Activated CD4-positive, alpha-beta T cell treated with anti-CD3 and anti-CD28 coated beads, Interleukin-2, amount 50 U/mL, for 16 hours (primary cell): Measurements from ENCODE around the gene S100G.
"Not testable (repeated sequence)": the region's sequence is repeated elsewhere in the genome, so short reads cannot be mapped to it uniquely, and the experiment has no call there.

ENCODE experiments used
- DNase-seq: peaks from one replicate; pipeline ENCODE4 v3.0.0-alpha.2; 2020

Gene S100G

GRCh38 chrX:16649858-16650257 lies at the start of gene S100G:
Gene S100G (plus strand): TSS chrX:16650158. CDS start chrX:16651007, 849 bp downstream.
- DNase-seq = no peak

- no peak for DNase-seq
Measured at GRCh38 chrX:16601885-16602284, 48.1 kb upstream of the S100G start.

- not testable (repeated sequence) for DNase-seq
Measured at GRCh38 chrX:16603235-16603634, 46.7 kb upstream of the S100G start.

- DNase-seq = peak; percentile 18
Measured at GRCh38 chrX:16603822-16604221, 46.1 kb upstream of the S100G start.

GRCh38 chrX:16604337-16604736 lies 45.6 kb upstream of the S100G start:
- no peak for DNase-seq

- no peak for DNase-seq
Measured at GRCh38 chrX:16606142-16606720, 43.7 kb upstream of the S100G start.

- no peak for DNase-seq
Measured at GRCh38 chrX:16610121-16610621, 39.8 kb upstream of the S100G start.

GRCh38 chrX:16610654-16611053 lies 39.3 kb upstream of the S100G start:
- not testable (repeated sequence) for DNase-seq

GRCh38 chrX:16612257-16612897 lies 37.6 kb upstream of the S100G start:
- DNase-seq = no peak

- DNase-seq = no peak
Measured at GRCh38 chrX:16617382-16617781, 32.6 kb upstream of the S100G start.

GRCh38 chrX:16618422-16618821 lies 31.5 kb upstream of the S100G start:
- DNase-seq = no peak

- no peak for DNase-seq
Measured at GRCh38 chrX:16619024-16619423, 30.9 kb upstream of the S100G start.

GRCh38 chrX:16628511-16628910 lies 21.4 kb upstream of the S100G start:
- DNase-seq = not testable (repeated sequence)

GRCh38 chrX:16628946-16629595 lies 20.9 kb upstream of the S100G start:
- no peak for DNase-seq

- DNase-seq = no peak
Measured at GRCh38 chrX:16629909-16630308, 20.0 kb upstream of the S100G start.

GRCh38 chrX:16633754-16634153 lies 16.2 kb upstream of the S100G start:
- no peak for DNase-seq

- no peak for DNase-seq
Measured at GRCh38 chrX:16635040-16635439, 14.9 kb upstream of the S100G start.

- no peak for DNase-seq
Measured at GRCh38 chrX:16635596-16635995, 14.4 kb upstream of the S100G start.

GRCh38 chrX:16638533-16638932 lies 11.4 kb upstream of the S100G start:
- no peak for DNase-seq

GRCh38 chrX:16639966-16640365 lies 10.0 kb upstream of the S100G start:
- DNase-seq = no peak

GRCh38 chrX:16640823-16641222 lies 9.1 kb upstream of the S100G start:
- no peak for DNase-seq

- no peak for DNase-seq
Measured at GRCh38 chrX:16643176-16643575, 6.8 kb upstream of the S100G start.

- DNase-seq = no peak
Measured at GRCh38 chrX:16646366-16647138, 3.4 kb upstream of the S100G start.
